Endothelial cell of umbilical vein (primary cell): Measurements from ENCODE around the gene TFRC. TPM values are rescaled to one million over a fixed set of nuclear protein-coding genes. Genes with fewer than 3 reads are reported as not detected.

ENCODE experiments used
- BruUV-seq: library from RNA; stranded (reverse); fragments of 400-500 nt; replicated peaks from 2 replicates; lab custom pipeline; 2021; lab: Mats Ljungman, UMichigan
- CTCF ChIA-PET: fragments of 300-600, 350-600 bp; sonication (Branson Sonifier 250); formaldehyde crosslinking; loops from one replicate; lab custom pipeline; 2021; ENCODE audit warnings: antibody characterized with exemption, inconsistent platforms; lab: Charles Lee
- POLR2A ChIA-PET: fragments of 300-600, 350-600 bp; sonication (Branson Sonifier 250); formaldehyde crosslinking; loops from one replicate; lab custom pipeline; 2021; ENCODE audit warnings: antibody characterized with exemption, inconsistent platforms; lab: Charles Lee
- DNase-seq: peaks from one replicate; pipeline ENCODE4 v3.0.0-alpha.2; 2011; ENCODE audit warnings: low read depth, low spot score
- FAIRE-seq: peaks from 2 replicates; lab custom pipeline; 2011; peaks lifted over from hg19 to GRCh38; lab: Jason Lieb, UNC
- H2AFZ ChIP-seq: 2 replicates; pipeline ENCODE4 v1.6.0; 2012; ENCODE audit warnings: low read depth, low read length, control low read depth, inconsistent platforms
- H3K27ac ChIP-seq: 2 replicates; pipeline ENCODE4 v1.5.1; 2011; ENCODE audit warnings: low read depth, mild to moderate bottlenecking, control low read depth, low read length, moderate library complexity; ENCODE audit not compliant: insufficient read depth
- H3K27me3 ChIP-seq, 2 experiments: 2 replicates each; pipeline versions ENCODE4 v1.6.0 to v1.6.1; 2011; ENCODE audit warnings: low read length in 2 of 2, mixed read lengths in 1 of 2; ENCODE audit not compliant: control insufficient read depth in 2 of 2, insufficient read depth in 2 of 2
- H3K36me3 ChIP-seq, 2 experiments: 2 replicates in 1 of 2; 3 replicates in 1 of 2; pipeline ENCODE4 v1.5.1; 2011; ENCODE audit warnings: low read length in 2 of 2, mild to moderate bottlenecking in 1 of 2, moderate library complexity in 1 of 2; ENCODE audit not compliant: control insufficient read depth in 2 of 2, insufficient read depth in 2 of 2; ENCODE audit errors: extremely low read depth in 1 of 2
- H3K4me1 ChIP-seq: 3 replicates; pipeline ENCODE4 v1.5.1; 2011; ENCODE audit warnings: mild to moderate bottlenecking, low read length; ENCODE audit not compliant: control insufficient read depth, insufficient read depth; ENCODE audit errors: extremely low read depth
- H3K4me2 ChIP-seq: 2 replicates; pipeline ENCODE4 v1.6.1; 2011; ENCODE audit warnings: low read length, control low read depth, mixed read lengths; ENCODE audit not compliant: insufficient read depth
- H3K4me3 ChIP-seq, 3 experiments: fragments of 200-600 bp in 1 of 3; sonication (generic), shearing (Covaris generic) in 1 of 3; replicated peaks in 1 of 3; 2 replicates each; pipeline ENCODE4 v1.5.1; 2011 to 2016; ENCODE audit warnings: control low read depth in 3 of 3, low read length in 3 of 3, mild to moderate bottlenecking in 2 of 3, inconsistent platforms in 1 of 3, low read depth in 1 of 3, moderate library complexity in 1 of 3; ENCODE audit not compliant: insufficient read depth in 1 of 3
- H3K79me2 ChIP-seq: 2 replicates; pipeline ENCODE4 v1.6.0; 2012; ENCODE audit warnings: low read length, inconsistent platforms; ENCODE audit not compliant: control insufficient read depth, insufficient read depth
- H3K9ac ChIP-seq: replicated peaks from 2 replicates; pipeline ENCODE3; 2011; ENCODE audit warnings: low read length, control low read depth; ENCODE audit not compliant: insufficient read depth; ENCODE audit errors: extremely low read depth
- H3K9me1 ChIP-seq: replicated peaks from 3 replicates; pipeline ENCODE4 v1.6.0; 2011; ENCODE audit warnings: mild to moderate bottlenecking, low read length; ENCODE audit not compliant: control insufficient read depth, insufficient read depth; ENCODE audit errors: extremely low read depth
- H3K9me3 ChIP-seq: replicated peaks from 2 replicates; pipeline ENCODE4 v1.5.1; 2012; ENCODE audit warnings: low read length, inconsistent platforms; ENCODE audit not compliant: control insufficient read depth, insufficient read depth
- H4K20me1 ChIP-seq: replicated peaks from 2 replicates; pipeline ENCODE3; 2011; ENCODE audit warnings: mild to moderate bottlenecking, low read length; ENCODE audit not compliant: control insufficient read depth, insufficient read depth; ENCODE audit errors: extremely low read depth
- CTCF ChIP-seq, 2 donors: IDR thresholded peaks; 1 replicate in 1 of 2; 2 replicates in 1 of 2; pipeline ENCODE4 v1.5.1; 2011; ENCODE audit warnings: low read length in 2 of 2, mild to moderate bottlenecking in 2 of 2, moderate library complexity in 2 of 2, control low read depth in 1 of 2, inconsistent platforms in 1 of 2, low read depth in 1 of 2; ENCODE audit not compliant: insufficient read depth in 1 of 2; ENCODE audit errors: extremely low read depth in 1 of 2
- EZH2 ChIP-seq: IDR thresholded peaks from 2 replicates; pipeline ENCODE4 v1.6.1; 2012; ENCODE audit warnings: borderline replicate concordance, low read depth, mild to moderate bottlenecking, moderate library complexity, low read length, inconsistent platforms; ENCODE audit not compliant: severe bottlenecking
- FOS ChIP-seq: IDR thresholded peaks from 2 replicates; pipeline ENCODE4 v1.6.1; 2011; ENCODE audit warnings: mild to moderate bottlenecking, low read length, moderate library complexity, borderline replicate concordance; ENCODE audit not compliant: insufficient read depth
- GATA2 ChIP-seq: IDR thresholded peaks from 2 replicates; pipeline ENCODE4 v1.7.0; 2011; ENCODE audit warnings: low read depth, mild to moderate bottlenecking, moderate library complexity, mixed read lengths, low read length; ENCODE audit not compliant: insufficient read length, insufficient read depth
- JUN ChIP-seq: IDR thresholded peaks from 2 replicates; pipeline ENCODE4 v1.6.1; 2011; ENCODE audit warnings: borderline replicate concordance, low read depth; ENCODE audit not compliant: insufficient read length, insufficient read depth
- MAX ChIP-seq: IDR thresholded peaks from 2 replicates; pipeline ENCODE4 v1.6.1; 2011; ENCODE audit not compliant: insufficient read depth, insufficient read length
- MYC ChIP-seq: IDR thresholded peaks from one replicate; pipeline ENCODE4 v1.6.1; 2011; ENCODE audit warnings: mild to moderate bottlenecking, low read depth, low read length
- POLR2A ChIP-seq: IDR thresholded peaks from 2 replicates; pipeline ENCODE4 v1.6.1; 2012; ENCODE audit warnings: low read depth, mild to moderate bottlenecking, control low read depth, low read length
- POLR2AphosphoS5 ChIP-seq: IDR thresholded peaks from 2 replicates; pipeline ENCODE4 v1.6.1; 2012; ENCODE audit warnings: low read depth, mild to moderate bottlenecking, control low read depth, low read length, moderate library complexity; ENCODE audit not compliant: insufficient read depth
- dilution Hi-C: fragments of 300-500 bp; cut with MboI; formaldehyde crosslinking; loops from one replicate; pipeline ENCODE4 v1.15.0; 2019; ENCODE audit warnings: low sequenced_read_pairs; ENCODE audit not compliant: extremely low pct_ligation_motif_present
- intact Hi-C: fragments of 100-400 bp; cut with micrococcal nuclease; formaldehyde crosslinking; loops from one replicate; pipeline ENCODE4 v1.10.0; 2022
- polyA plus RNA-seq, 4 experiments: library from polyadenylated mRNA; depleted of rRNA in 3 of 4; stranded (reverse) in 3 of 4; unstranded in 1 of 4; fragments of >200 nt; gene quantifications; 2 replicates each; pipeline versions ENCODE4 v1.2.1 to v1.2.3, GENCODE V29; 2011 to 2012; ENCODE audit warnings: missing spikeins in 1 of 4
- total RNA-seq: library from RNA; stranded (reverse); gene quantifications from 2 replicates; pipeline ENCODE4 v1.2.3, GENCODE V29; 2021

TFRC gene
- total and polyA plus RNA-seq, 2 donors (not counting 3 experiments of a cell fraction or from before 2014, with no cell fraction given) = 14.1 to 69.6 TPM

- ChIA-PET POLR2A (no interaction called here), CTCF (interaction anchor here (1.0 to 2.5 kb wide), 3 partner anchors 9 to 132 kb away, joined by 3 to 10 read pairs (median 4); no protein-coding TSS in a partner anchor)
- H3K27ac ChIP-seq = no peak overlapping the region
These were observed 17.9 kb downstream of the TFRC start for GRCh38 chr3:196063971-196064370.

More at GRCh38 chr3:196063971-196064370, 17.9 kb downstream of the TFRC start:
- dilution Hi-C loops = no loop called here
- DNase-seq (no peak), FAIRE-seq (no peak)
- Histone ChIP-seq H3K27me3 (no peaks in the 10 kb centered on the region), H3K4me2 (no peak overlapping the region), H3K4me3 (no peak overlapping the region), H3K9ac (no peak overlapping the region), H2AFZ (no peak overlapping the region), H3K36me3 (peaks cover 5 to 28% of the 10 kb centered on the region in 2 experiments), H3K4me1 (no peaks in the 10 kb centered on the region), H4K20me1 (no peaks in the 10 kb centered on the region), H3K9me1 (no peaks in the 10 kb centered on the region), H3K79me2 (no peaks in the 10 kb centered on the region), H3K9me3 (no peaks in the 10 kb centered on the region)
- no TSS peak for BruUV-seq
- intact Hi-C loops = no loop called here
- TF ChIP-seq POLR2AphosphoS5 = no peak
- no peak for TF ChIP-seq MYC
- no peak for TF ChIP-seq EZH2
- no peak for TF ChIP-seq JUN
- TF ChIP-seq POLR2A = no peak
- TF ChIP-seq FOS = no peak
- no peak for TF ChIP-seq CTCF (IDR thresholded peaks at IDR 0.05; ENCODE audit: extremely low read depth in 1 of 2, insufficient read depth in 1 of 2, low read depth in 1 of 2, low read length in 2 of 2)
- TF ChIP-seq GATA2 = no peak
- no peak for TF ChIP-seq MAX
